T-cell (primary cell): ENCODE results near the gene TMEM208. TPM values are rescaled to one million over a fixed set of nuclear protein-coding genes. Genes with fewer than 3 reads are reported as not detected.

Source experiments
- total RNA-seq, 35 experiments: library from RNA in 6 of 35; stranded (reverse) in 6 of 35; fragments of 120-200 nt in 1 of 35; gene quantifications; one replicate each; pipeline versions ENCODE4 v1.2.1 to v1.2.4 and lab custom pipeline; 2013 to 2026

The TMEM208 gene
- total RNA-seq, 5 donors from 2014 or later (not counting 1 experiment from before 2014, with no cell fraction given) = 28.5 to 40.3 (median 34.8) TPM

Other genes starting within 250 kb of the TMEM208 start
- gene CES4A, start 238.5 kb upstream of the TMEM208 start, total RNA-seq = 10 to 100 TPM; 12.4 to 20.7 (median 17.0) TPM
- 100 to 1,000 TPM in 2 of 5 donors, 10 to 100 TPM in 3; 80.0 to 115 (median 96.5) TPM for gene CBFB, start 198.0 kb upstream of the TMEM208 start, total RNA-seq
- 10 to 100 TPM; 19.4 to 23.0 (median 20.1) TPM for gene PHAF1, start 117.2 kb upstream of the TMEM208 start, total RNA-seq
- gene B3GNT9, start 76.1 kb upstream of the TMEM208 start, total RNA-seq = 1 to 10 TPM; 3.0 to 9.5 (median 4.9) TPM
- 100 to 1,000 TPM in 3 of 5 donors, 10 to 100 TPM in 2; 58.3 to 179 (median 123) TPM for gene TRADD, start 67.2 kb upstream of the TMEM208 start, total RNA-seq
- gene FBXL8, start 67.2 kb upstream of the TMEM208 start, total RNA-seq = 10 to 100 TPM; 18.5 to 69.7 (median 43.7) TPM
- 10 to 100 TPM; 22.3 to 66.3 (median 39.1) TPM for gene HSF4, start 62.4 kb upstream of the TMEM208 start, total RNA-seq
- 1 to 10 TPM; 2.1 to 8.0 (median 5.2) TPM for gene NOL3, start 56.6 kb upstream of the TMEM208 start, total RNA-seq
- gene MATCAP1, start 43.2 kb upstream of the TMEM208 start, total RNA-seq = 10 to 100 TPM; 11.3 to 16.5 (median 14.8) TPM
- gene EXOC3L1, start 37.0 kb upstream of the TMEM208 start, total RNA-seq = under 1 TPM in 1 of 5 donors, not detected in 4; 0.25 TPM
- 10 to 100 TPM; 59.4 to 97.1 (median 83.1) TPM for gene E2F4, start 35.0 kb upstream of the TMEM208 start, total RNA-seq
- gene ELMO3, start 28.0 kb upstream of the TMEM208 start, total RNA-seq = 10 to 100 TPM in 1 of 5 donors, 1 to 10 TPM in 4; 3.8 to 11.7 (median 8.8) TPM
- 10 to 100 TPM; 31.0 to 92.5 (median 66.2) TPM for gene FHOD1, start 20.4 kb downstream of the TMEM208 start, total RNA-seq
- gene SLC9A5, start 21.8 kb downstream of the TMEM208 start, total RNA-seq = 1 to 10 TPM; 1.4 to 2.3 (median 2.2) TPM
- gene PLEKHG4, start 52.4 kb downstream of the TMEM208 start, total RNA-seq = 10 to 100 TPM; 19.4 to 27.5 (median 24.9) TPM
- gene KCTD19, start 99.6 kb downstream of the TMEM208 start, total RNA-seq = not detected
- not detected for gene LRRC36, start 99.7 kb downstream of the TMEM208 start, total RNA-seq
- gene TPPP3, start 166.4 kb downstream of the TMEM208 start, total RNA-seq = under 1 TPM in 2 of 5 donors, not detected in 3; 0.18 to 0.23 TPM
- gene ZDHHC1, start 189.3 kb downstream of the TMEM208 start, total RNA-seq = under 1 TPM in 4 of 5 donors, not detected in 1; 0.26 to 0.85 (median 0.47) TPM
- under 1 TPM in 3 of 5 donors, not detected in 2; 0.20 to 0.32 (median 0.29) TPM for gene HSD11B2, start 204.0 kb downstream of the TMEM208 start, total RNA-seq